PC-3 (cell line): Measurements from ENCODE around the gene PKNOX2. TPM values are rescaled to one million over a fixed set of nuclear protein-coding genes. Genes with fewer than 3 reads are reported as not detected.

Experiments used
- ATAC-seq: fragments of 200-7000 bp; cut with Tn5 transposase; 2 replicates; pipeline ENCODE4 v1.9.1; 2020; ENCODE audit warnings: mild to moderate bottlenecking, moderate library complexity
- BruUV-seq: library from RNA; stranded (reverse); fragments of 400-500 nt; replicated peaks from 2 replicates; lab custom pipeline; 2021; lab: Mats Ljungman, UMichigan
- CTCF ChIA-PET: fragments of 300-600 bp; sonication (Branson Sonifier 250); formaldehyde crosslinking; loops from one replicate; lab custom pipeline; 2022; ENCODE audit warnings: antibody characterized with exemption; lab: Charles Lee
- POLR2A ChIA-PET: fragments of 300-600 bp; sonication (Branson Sonifier 250); formaldehyde crosslinking; loops from one replicate; lab custom pipeline; 2022; ENCODE audit warnings: antibody characterized with exemption; ENCODE audit not compliant: unreplicated experiment; lab: Charles Lee
- DNase-seq: peaks from one replicate; pipeline ENCODE4 v3.0.0-alpha.2; 2015
- H2AFZ ChIP-seq: fragments of 300-600 bp; sonication (generic); 2 replicates; pipeline ENCODE4 v1.6.0; 2016; ENCODE audit warnings: antibody characterized with exemption, low read length
- H3F3A ChIP-seq: fragments of 300-600 bp; sonication (generic); one replicate; pipeline ENCODE4 v1.6.0; 2017; ENCODE audit warnings: antibody characterized with exemption, low read length, control low read depth, mild to moderate bottlenecking; ENCODE audit not compliant: unreplicated experiment
- H3K27ac ChIP-seq: fragments of 300-600 bp; sonication (generic); 2 replicates; pipeline ENCODE4 v1.5.1; 2016; ENCODE audit warnings: mild to moderate bottlenecking, low read length
- H3K27me3 ChIP-seq: fragments of 300-600 bp; sonication (generic); 2 replicates; pipeline ENCODE4 v1.6.1; 2016; ENCODE audit warnings: low read length, mixed read lengths
- H3K36me3 ChIP-seq: fragments of 300-600 bp; sonication (generic); 2 replicates; pipeline ENCODE4 v1.6.1; 2016; ENCODE audit warnings: low read depth, mixed run types, low read length, mixed read lengths
- H3K4me1 ChIP-seq: fragments of 300-600 bp; sonication (generic); 2 replicates; pipeline ENCODE4 v1.5.1; 2016; ENCODE audit warnings: low read length; ENCODE audit not compliant: insufficient read depth
- H3K4me2 ChIP-seq: fragments of 300-600 bp; sonication (generic); 2 replicates; pipeline ENCODE4 v1.6.0; 2016; ENCODE audit warnings: low read length
- H3K4me3 ChIP-seq: fragments of 300-600 bp; sonication (generic); 2 replicates; pipeline ENCODE4 v1.5.1; 2016; ENCODE audit warnings: mild to moderate bottlenecking, low read length, mixed read lengths
- H3K79me2 ChIP-seq: fragments of 300-600 bp; sonication (generic); 2 replicates; pipeline ENCODE4 v1.6.1; 2017; ENCODE audit warnings: low read length, mixed read lengths
- H3K9ac ChIP-seq: fragments of 300-600 bp; sonication (generic); 2 replicates; pipeline ENCODE4 v1.6.0; 2016; ENCODE audit warnings: mild to moderate bottlenecking, low read length
- H3K9me2 ChIP-seq: fragments of 300-600 bp; sonication (generic); replicated peaks from 2 replicates; pipeline ENCODE4 v1.6.1; 2016; ENCODE audit warnings: mixed run types, low read length, mixed read lengths
- H3K9me3 ChIP-seq: fragments of 300-600 bp; sonication (generic); 2 replicates; pipeline ENCODE4 v1.6.1; 2016; ENCODE audit warnings: low read length, mixed read lengths
- H4K20me1 ChIP-seq: fragments of 300-600 bp; sonication (generic); 2 replicates; pipeline ENCODE4 v1.6.1; 2016; ENCODE audit warnings: low read length, mixed read lengths
- CTCF ChIP-seq: fragments of 300-600 bp; sonication (generic); conservative IDR thresholded peaks from 2 replicates; pipeline ENCODE4 v1.5.1; 2017; ENCODE audit warnings: antibody characterized with exemption, low read depth, mild to moderate bottlenecking, low read length
- EZH2 ChIP-seq: fragments of 300-600 bp; sonication (generic); IDR thresholded peaks from one replicate; pipeline ENCODE4 v1.6.1; 2017; ENCODE audit warnings: antibody characterized with exemption, mild to moderate bottlenecking, low read length; ENCODE audit not compliant: unreplicated experiment
- EZH2phosphoT487 ChIP-seq: fragments of 300-600 bp; sonication (generic); IDR thresholded peaks from 2 replicates; pipeline ENCODE4 v1.6.1; 2018; ENCODE audit warnings: mild to moderate bottlenecking, antibody characterized with exemption, low read length, borderline replicate concordance
- intact Hi-C: fragments of 100-400 bp; cut with micrococcal nuclease; formaldehyde crosslinking; loops from 2 replicates; pipeline ENCODE4 v1.9.0; 2023
- total RNA-seq: library from RNA; depleted of rRNA; stranded (reverse); fragments of >200 nt; gene quantifications from 2 replicates; pipeline ENCODE4 v1.2.3, GENCODE V29; 2014

The PKNOX2 gene
- total RNA-seq, 1 experiment from 2014 or later = not detected

DNA sequence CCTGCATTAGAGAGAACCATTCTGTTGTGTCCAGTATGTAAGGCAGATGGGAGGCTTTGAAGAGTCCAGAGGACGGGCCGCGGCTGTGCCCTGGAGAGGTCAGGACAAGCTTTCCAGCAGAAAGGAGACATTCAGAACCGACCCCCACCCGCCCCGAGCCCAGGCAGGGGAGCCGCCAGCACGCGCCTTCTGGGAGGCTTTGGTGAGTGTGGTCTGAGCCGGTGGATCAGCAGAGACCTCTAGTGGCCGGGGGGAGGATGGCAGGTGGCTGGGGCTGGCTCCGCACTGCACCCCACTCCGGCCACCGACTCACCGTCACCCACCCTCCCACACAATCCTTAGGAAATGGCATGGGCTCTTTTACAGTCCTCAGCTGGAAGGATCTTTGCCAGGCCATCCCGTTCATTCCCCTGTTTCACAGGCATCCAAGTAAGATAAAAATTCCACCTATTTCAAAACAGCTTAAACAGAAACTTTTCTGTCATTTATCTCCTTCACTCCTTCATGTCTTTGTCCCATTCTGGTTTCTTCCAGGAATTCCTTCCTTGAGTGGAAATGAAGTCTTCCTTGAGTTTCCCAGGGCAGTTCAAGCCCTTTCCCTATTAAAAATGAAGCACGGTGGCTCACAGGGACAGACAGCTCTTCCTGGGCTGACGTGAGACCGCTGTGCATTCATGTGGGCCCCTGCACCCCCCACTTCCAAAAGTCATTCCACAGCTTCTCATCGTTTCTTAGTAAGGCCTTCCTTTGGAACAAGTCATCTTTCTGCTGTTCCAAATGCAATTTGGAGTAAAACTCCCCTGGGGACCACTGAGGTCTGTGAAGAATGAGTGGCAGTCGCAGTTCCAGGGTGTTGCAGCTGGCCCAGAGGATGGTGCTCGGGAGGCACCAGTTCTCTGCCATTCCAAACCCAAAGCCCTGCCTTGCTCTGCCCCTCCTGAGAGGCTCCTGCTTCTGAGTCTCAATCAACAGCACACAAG is 240.6 kb downstream of the PKNOX2 start:
- ChIA-PET POLR2A (no interaction called here), CTCF (interaction anchor here (0.8 kb wide), 1 partner anchor 314 kb away, joined by 5 read pairs; no protein-coding TSS in a partner anchor)
- no peaks in the 10 kb centered on the region for H3K4me1 ChIP-seq
- no peaks in the 10 kb centered on the region for H3K9me3 ChIP-seq
- no peak overlapping the region for H2AFZ ChIP-seq
- no peaks in the 10 kb centered on the region for H3F3A ChIP-seq
- no TSS peak for BruUV-seq
- no peak for TF ChIP-seq EZH2
- TF ChIP-seq EZH2phosphoT487 = no peak
- TF ChIP-seq CTCF = peak; percentile 88
- H3K4me2 ChIP-seq = no peak overlapping the region
- H3K27ac ChIP-seq = no peak overlapping the region
- H3K79me2 ChIP-seq = no peaks in the 10 kb centered on the region
- DNase-seq = peak; percentile 50
- H3K36me3 ChIP-seq = no peaks in the 10 kb centered on the region
- H4K20me1 ChIP-seq = no peaks in the 10 kb centered on the region
- no peak overlapping the region for H3K4me3 ChIP-seq
- intact Hi-C loops = loop anchor here (1.0 to 5.0 kb wide), 2 partner anchors 58 to 443 kb away; no protein-coding TSS in a partner anchor
- H3K27me3 ChIP-seq = peaks cover 96% of the 10 kb centered on the region
- H3K9ac ChIP-seq = no peak overlapping the region
- no peaks in the 10 kb centered on the region for H3K9me2 ChIP-seq
- ATAC-seq = peak; percentile 95

- intact Hi-C loops = loop anchor here (5.0 kb wide), 1 partner anchor 60 kb away; no protein-coding TSS in a partner anchor
- DNase-seq = peak; percentile 37
- no peaks in the 10 kb centered on the region for H3K79me2 ChIP-seq
- H3K4me1 ChIP-seq = no peaks in the 10 kb centered on the region
- ATAC-seq = 0 out of 2 replicates have a peak, but pooled peaks have one; percentile 18
- no peaks in the 10 kb centered on the region for H3K36me3 ChIP-seq
- no peak overlapping the region for H3K27ac ChIP-seq
- no peaks in the 10 kb centered on the region for H4K20me1 ChIP-seq
- H2AFZ ChIP-seq = no peak overlapping the region
- ChIA-PET CTCF (no interaction called here), POLR2A (no interaction called here)
- H3K27me3 ChIP-seq = peaks cover 96% of the 10 kb centered on the region
- no peaks in the 10 kb centered on the region for H3K9me3 ChIP-seq
- no peak overlapping the region for H3K4me2 ChIP-seq
- no peaks in the 10 kb centered on the region for H3F3A ChIP-seq
- H3K9ac ChIP-seq = no peak overlapping the region
- no TSS peak for BruUV-seq
- TF ChIP-seq CTCF = no peak
- no peaks in the 10 kb centered on the region for H3K9me2 ChIP-seq
- H3K4me3 ChIP-seq = no peak overlapping the region
These were observed 242.5 kb downstream of the PKNOX2 start for GRCh38 chr11:125407046-125407445.

DNA sequence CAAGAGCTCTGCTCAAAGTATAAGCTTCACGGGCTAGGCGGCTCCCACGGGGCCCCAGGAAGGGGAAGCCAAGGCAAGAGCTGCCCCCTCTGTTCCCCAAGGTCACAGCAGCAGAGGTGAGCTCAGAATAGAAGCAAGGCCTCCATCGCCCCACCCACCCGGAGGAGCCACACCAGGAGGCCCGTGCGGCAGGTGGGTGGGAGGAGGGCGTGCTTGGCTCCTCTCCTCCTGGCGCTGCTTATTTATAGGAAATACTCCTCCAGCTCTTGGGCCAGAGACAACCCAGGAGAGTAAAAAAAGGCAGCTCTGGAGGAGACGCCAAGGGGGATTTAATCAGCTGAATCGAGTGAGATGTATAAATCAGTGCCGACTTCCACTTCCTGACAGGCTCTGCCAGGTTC is 243.8 kb downstream of the PKNOX2 start:
- no peaks in the 10 kb centered on the region for H3K9me3 ChIP-seq
- H3K27me3 ChIP-seq = peaks cover 95% of the 10 kb centered on the region
- TF ChIP-seq EZH2 = no peak
- TF ChIP-seq CTCF = no peak
- no peaks in the 10 kb centered on the region for H4K20me1 ChIP-seq
- no peaks in the 10 kb centered on the region for H3K36me3 ChIP-seq
- no peaks in the 10 kb centered on the region for H3K9me2 ChIP-seq
- DNase-seq (no peak), ATAC-seq (no peak)
- H3K4me3 ChIP-seq = no peak overlapping the region
- no peak overlapping the region for H3K4me2 ChIP-seq
- ChIA-PET CTCF (no interaction called here), POLR2A (interaction anchor here (0.5 kb wide), 1 partner anchor 45 kb away, joined by 10 read pairs; no protein-coding TSS in a partner anchor)
- no peaks in the 10 kb centered on the region for H3F3A ChIP-seq
- no peaks in the 10 kb centered on the region for H3K79me2 ChIP-seq
- H3K4me1 ChIP-seq = no peaks in the 10 kb centered on the region
- H2AFZ ChIP-seq = no peak overlapping the region
- BruUV-seq = no TSS peak
- no peak overlapping the region for H3K27ac ChIP-seq
- intact Hi-C loops = loop anchor here (5.0 kb wide), 1 partner anchor 61 kb away; no protein-coding TSS in a partner anchor
- H3K9ac ChIP-seq = no peak overlapping the region
